ENCODE results near the gene TPM3. TPM values are rescaled to one million over a fixed set of nuclear protein-coding genes. Genes with fewer than 3 reads are reported as not detected.

TPM3 gene
- total RNA-seq, 4 donors from 2014 or later, result 200 to 451 (median 280) TPM

GRCh38 chr1:154159554-154159953 lies 32.3 kb downstream of the TPM3 start:
- TF ChIP-seq POLR2A (IDR thresholded peaks at IDR 0.05) (no peak), CTCF (IDR thresholded peaks at IDR 0.05) (no peak)
- Histone ChIP-seq H3K4me3 (no peak overlapping the region), H3K9me3 (no peaks in the 10 kb centered on the region), H3K27me3 (no peaks in the 10 kb centered on the region), H3K36me3 (peaks cover 0 to 85% (median 3%) of the 10 kb centered on the region in 3 donors), H3K27ac (no peak overlapping the region), H3K4me1 (peaks cover 0 to 13% (median 7%) of the 10 kb centered on the region in 4 donors)
- no peak for DNase-seq

GRCh38 chr1:154158307-154159125 lies 33.4 kb downstream of the TPM3 start:
- H3K27me3 ChIP-seq, result no peaks in the 10 kb centered on the region
- H3K36me3 ChIP-seq, result peaks cover 0 to 75% (median 3%) of the 10 kb centered on the region in 3 donors
- H3K27ac ChIP-seq, result peak overlapping the region in 3 of 4 donors; percentile 24 to 54 (median 36)
- no peak overlapping the region for H3K4me3 ChIP-seq
- TF ChIP-seq POLR2A (IDR thresholded peaks at IDR 0.05), result no peak
- TF ChIP-seq CTCF (IDR thresholded peaks at IDR 0.05), result no peak
- DNase-seq, result no peak
- no peaks in the 10 kb centered on the region for H3K9me3 ChIP-seq
- peaks cover 0 to 13% (median 7%) of the 10 kb centered on the region in 4 donors for H3K4me1 ChIP-seq

GRCh38 chr1:154157520-154158306 lies 34.2 kb downstream of the TPM3 start:
- DNase-seq, result peak in 2 of 3 donors; percentile 28 to 66
- TF ChIP-seq POLR2A (IDR thresholded peaks at IDR 0.05), result no peak
- no peak for TF ChIP-seq CTCF (IDR thresholded peaks at IDR 0.05)
- H3K4me1 ChIP-seq, result peaks cover 0 to 13% (median 7%) of the 10 kb centered on the region in 4 donors
- H3K9me3 ChIP-seq, result no peaks in the 10 kb centered on the region
- H3K36me3 ChIP-seq, result peaks cover 0 to 68% (median 3%) of the 10 kb centered on the region in 3 donors
- peak overlapping the region in 3 of 4 donors; percentile 24 to 54 (median 45) for H3K27ac ChIP-seq
- no peak overlapping the region for H3K4me3 ChIP-seq
- H3K27me3 ChIP-seq, result no peaks in the 10 kb centered on the region

DNA sequence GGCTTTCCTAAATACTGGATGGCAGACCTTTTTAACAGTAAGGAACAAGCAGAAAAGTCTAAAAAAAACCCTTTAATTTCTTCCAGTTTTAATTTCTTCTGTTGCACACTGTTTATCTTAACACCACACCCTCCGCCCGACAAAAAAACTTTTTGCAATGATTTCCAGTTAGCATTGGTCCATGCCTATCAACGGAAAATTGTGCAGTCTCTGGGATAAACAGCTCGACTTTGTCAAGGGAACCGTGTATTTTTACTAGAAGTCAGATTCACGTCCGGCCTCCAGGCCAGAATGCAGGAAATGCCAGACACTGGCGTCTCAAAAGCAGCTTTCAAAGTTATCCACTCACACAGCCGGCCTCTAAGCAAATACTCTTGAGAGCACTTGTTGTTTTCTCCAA lies 36.6 kb downstream of the TPM3 start:
- Histone ChIP-seq H3K4me3 (no peak overlapping the region), H3K4me1 (peaks cover 0 to 13% (median 7%) of the 10 kb centered on the region in 4 donors), H3K9me3 (no peaks in the 10 kb centered on the region), H3K27ac (peak overlapping the region; percentile 18 to 70 (median 49)), H3K36me3 (peaks cover 0 to 44% (median 3%) of the 10 kb centered on the region in 3 donors), H3K27me3 (no peaks in the 10 kb centered on the region)
- no peak for DNase-seq
- TF ChIP-seq POLR2A (IDR thresholded peaks at IDR 0.05), result no peak

DNA sequence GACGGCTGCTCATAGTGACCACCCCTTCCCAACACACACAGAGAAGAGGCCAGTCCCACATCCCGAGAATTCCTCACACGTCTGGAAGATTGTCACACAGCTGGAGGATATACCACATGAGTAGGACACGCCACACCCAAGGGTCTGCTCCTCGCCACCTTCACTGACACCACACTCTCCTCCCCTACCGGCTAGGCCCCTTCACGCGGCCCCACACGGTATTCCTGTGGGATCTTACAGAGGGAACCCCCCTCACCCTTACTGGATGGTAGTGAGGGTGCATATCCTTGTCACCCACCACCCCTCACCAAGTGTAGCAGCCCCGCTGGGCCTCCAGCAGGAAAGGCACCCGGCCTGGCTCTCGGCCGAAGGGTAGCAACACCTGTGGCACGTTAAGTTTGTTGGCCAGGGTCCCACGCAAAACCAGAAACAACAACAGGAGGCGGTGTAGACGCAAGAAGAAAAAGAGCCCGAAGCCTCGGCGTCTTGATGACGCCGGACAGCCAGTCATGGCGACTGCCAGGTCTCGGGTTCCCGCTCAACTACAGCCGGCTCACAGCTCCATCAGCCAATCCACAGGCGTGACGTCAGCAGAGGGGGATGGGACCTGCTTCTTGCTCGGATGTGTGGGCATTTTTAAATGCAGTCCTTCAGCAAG lies 37.2 kb downstream of the TPM3 start, which contains the start of gene NUP210L:
NUP210L (minus strand) TSS at position 540 of the 658 bp plus-strand sequence.
- H3K27ac ChIP-seq, result peak within 1 kb of the TSS; percentile 38 to 70 (median 49)
- H3K27me3 ChIP-seq, result no peaks in the 10 kb centered on the region
- peaks cover 0 to 13% (median 7%) of the 10 kb centered on the region in 4 donors for H3K4me1 ChIP-seq
- H3K4me3 ChIP-seq, result no peak within 1 kb of the TSS
- TF ChIP-seq POLR2A (IDR thresholded peaks at IDR 0.05), result no peak
- no peak for TF ChIP-seq CTCF (IDR thresholded peaks at IDR 0.05)
- H3K9me3 ChIP-seq, result no peaks in the 10 kb centered on the region
- peak in 2 of 3 donors; percentile 50 to 66 for DNase-seq
- H3K36me3 ChIP-seq, result peaks cover 0 to 38% (median 3%) of the 10 kb centered on the region in 3 donors
